HCT116 (cell line): ENCODE data around the gene MIEF1. TPM values are rescaled to one million over a fixed set of nuclear protein-coding genes. Genes with fewer than 3 reads are reported as not detected.

ENCODE experiments used
- ATAC-seq: fragments of 200-7000 bp; cut with Tn5 transposase; 2 replicates; pipeline ENCODE4 v1.9.1; 2020; ENCODE audit warnings: mild to moderate bottlenecking, moderate library complexity
- BruUV-seq: library from RNA; stranded (reverse); fragments of 400-500 nt; replicated peaks from 2 replicates; lab custom pipeline; 2021; lab: Mats Ljungman, UMichigan
- CTCF ChIA-PET: fragments of 300-600 bp; sonication (Branson Sonifier 250); formaldehyde crosslinking; loops from one replicate; lab custom pipeline; 2021; ENCODE audit warnings: antibody characterized with exemption; lab: Charles Lee
- POLR2A ChIA-PET: fragments of 300-600, 350-600 bp; sonication (Branson Sonifier 250); formaldehyde crosslinking; loops from one replicate; lab custom pipeline; 2021; ENCODE audit warnings: antibody characterized with exemption; lab: Charles Lee
- RAD21 ChIA-PET, 2 experiments: fragments of 300-600 bp; sonication (Branson Sonifier 250); formaldehyde crosslinking; loops; one replicate each; lab custom pipeline; 2023; ENCODE audit warnings: low total read pairs in 2 of 2; ENCODE audit not compliant: uncharacterized antibody in 2 of 2, unreplicated experiment in 2 of 2, low non-redundant PET in 1 of 2; lab: Charles Lee
- DNase-seq: peaks from one replicate; pipeline ENCODE4 v3.0.0-alpha.2; 2010; ENCODE audit warnings: low read depth, low spot score
- H2AFZ ChIP-seq: fragments of 200-600 bp; shearing (Covaris generic), sonication (generic); 2 replicates; pipeline ENCODE4 v1.6.1; 2017; ENCODE audit warnings: low read depth, mixed run types, mixed read lengths, antibody characterized with exemption, low read length; ENCODE audit not compliant: poor library complexity, severe bottlenecking
- H3K27ac ChIP-seq: 2 replicates; pipeline ENCODE4 v1.5.1; 2012; ENCODE audit warnings: low read depth, low read length
- H3K27me3 ChIP-seq: fragments of 200-600 bp; sonication (generic); 2 replicates; pipeline ENCODE4 v1.6.1; 2016; ENCODE audit warnings: mixed run types, low read length, mixed read lengths; ENCODE audit not compliant: insufficient read depth
- H3K36me3 ChIP-seq, 2 experiments: fragments of 200-500 bp in 1 of 2; fragments of 200-600 bp in 1 of 2; sonication (Bioruptor generic) in 1 of 2; sonication (generic) in 1 of 2; 2 replicates each; pipeline versions ENCODE4 v1.5.1 to v1.6.1; 2014 to 2016; ENCODE audit warnings: low read length in 2 of 2, inconsistent platforms in 1 of 2, mixed read lengths in 1 of 2, mixed run types in 1 of 2; ENCODE audit not compliant: insufficient read depth in 2 of 2, control insufficient read depth in 1 of 2
- H3K4me1 ChIP-seq, 2 experiments: fragments of 200-600 bp in 1 of 2; sonication (generic) in 1 of 2; 2 replicates each; pipeline versions ENCODE4 v1.5.1 to v1.6.1; 2012 to 2017; ENCODE audit warnings: low read length in 2 of 2, inconsistent platforms in 1 of 2, mild to moderate bottlenecking in 1 of 2, mixed read lengths in 1 of 2, mixed run types in 1 of 2, moderate library complexity in 1 of 2; ENCODE audit not compliant: insufficient read depth in 2 of 2, control insufficient read depth in 1 of 2
- H3K4me2 ChIP-seq: fragments of 200-600 bp; sonication (generic); 2 replicates; pipeline ENCODE4 v1.6.1; 2017; ENCODE audit warnings: mixed run types, low read length, mixed read lengths
- H3K4me3 ChIP-seq, 2 experiments: fragments of 200-600 bp in 1 of 2; sonication (generic) in 1 of 2; replicated peaks in 1 of 2; 2 replicates each; pipeline ENCODE4 v1.5.1; 2011 to 2016; ENCODE audit warnings: low read length in 2 of 2, control low read depth in 1 of 2, low read depth in 1 of 2, mild to moderate bottlenecking in 1 of 2, mixed read lengths in 1 of 2, mixed run types in 1 of 2
- H3K79me2 ChIP-seq: fragments of 200-600 bp; sonication (generic); 2 replicates; pipeline ENCODE4 v1.6.1; 2017; ENCODE audit warnings: mild to moderate bottlenecking, mixed run types, low read length, moderate library complexity, mixed read lengths; ENCODE audit not compliant: insufficient read depth
- H3K9ac ChIP-seq: fragments of 200-600 bp; sonication (generic); 2 replicates; pipeline ENCODE4 v1.6.1; 2016; ENCODE audit warnings: low read length, mixed read lengths
- H3K9me2 ChIP-seq: fragments of 200-600 bp; sonication (generic), shearing (Covaris generic); 2 replicates; pipeline ENCODE4 v1.6.1; 2017; ENCODE audit warnings: mixed run types, mild to moderate bottlenecking, moderate library complexity; ENCODE audit not compliant: insufficient read depth
- H3K9me3 ChIP-seq, 2 experiments: fragments of 200-500 bp in 1 of 2; fragments of 200-600 bp in 1 of 2; sonication (Bioruptor generic) in 1 of 2; sonication (generic) in 1 of 2; 2 replicates each; pipeline ENCODE4 v1.6.1; 2014 to 2017; ENCODE audit warnings: low read length in 2 of 2, mixed read lengths in 2 of 2, inconsistent platforms in 1 of 2, low read depth in 1 of 2, mild to moderate bottlenecking in 1 of 2, mixed run types in 1 of 2, moderate library complexity in 1 of 2; ENCODE audit not compliant: control insufficient read depth in 1 of 2, insufficient read depth in 1 of 2
- H4K20me1 ChIP-seq: fragments of 200-600 bp; sonication (generic), shearing (Covaris generic); 2 replicates; pipeline ENCODE4 v1.6.1; 2017; ENCODE audit warnings: mixed run types, mild to moderate bottlenecking, moderate library complexity; ENCODE audit not compliant: insufficient read depth
- EZH2 ChIP-seq: fragments of 200-600 bp; sonication (generic); IDR thresholded peaks from 2 replicates; pipeline ENCODE4 v1.6.1; 2017; ENCODE audit warnings: antibody characterized with exemption, mixed run types
- MAX ChIP-seq: IDR thresholded peaks from 2 replicates; pipeline ENCODE4 v1.6.1; 2012
- REST ChIP-seq: IDR thresholded peaks from 2 replicates; pipeline ENCODE4 v1.6.1; 2012; ENCODE audit warnings: low read depth
- ZFX ChIP-seq: fragments of 450-650 bp; IDR thresholded peaks from 2 replicates; pipeline ENCODE4 v1.6.1; 2017
- intact Hi-C: fragments of 100-400 bp; cut with micrococcal nuclease; formaldehyde crosslinking; loops from 2 replicates; pipeline ENCODE4 v1.10.0; 2022
- total RNA-seq: library from RNA; stranded (reverse); gene quantifications from one replicate; pipeline ENCODE4 v1.2.1, GENCODE V29; 2021; ENCODE audit not compliant: unreplicated experiment

MIEF1 gene
- total RNA-seq, 1 experiment from 2014 or later: 42.8 TPM

- Histone ChIP-seq H3K9me2 (no peaks in the 10 kb centered on the region), H3K79me2 (no peaks in the 10 kb centered on the region), H3K9me3 (no peaks in the 10 kb centered on the region), H3K36me3 (no peaks in the 10 kb centered on the region), H2AFZ (no peak overlapping the region), H4K20me1 (no peaks in the 10 kb centered on the region), H3K4me3 (no peak overlapping the region), H3K4me1 (peaks cover 3 to 8% of the 10 kb centered on the region in 2 experiments; a peak in 2 of 4 replicates), H3K4me2 (no peak overlapping the region), H3K27ac (no peak overlapping the region), H3K27me3 (peaks cover 21% of the 10 kb centered on the region; the same call in 1 of the 2 replicates), H3K9ac (no peak overlapping the region)
- ChIA-PET RAD21 (no interaction called here), CTCF (interaction anchor here (1.2 to 3.0 kb wide), 2 partner anchors 479 to 802 kb away, joined by 3 to 19 read pairs; no protein-coding TSS in a partner anchor), POLR2A (no interaction called here)
- DNase-seq (no peak), ATAC-seq (no peak)
- BruUV-seq: no TSS peak
- intact Hi-C loops: no loop called here
- TF ChIP-seq REST: peak; percentile 99
- no peak for TF ChIP-seq EZH2
- no peak for TF ChIP-seq MAX
- TF ChIP-seq ZFX: no peak
Observed at GRCh38 chr22:39545386-39546365, 43.6 kb downstream of the MIEF1 start.
